HepG2 (cell line): ENCODE data around the gene RPGRIP1. TPM values are rescaled to one million over a fixed set of nuclear protein-coding genes. Genes with fewer than 3 reads are reported as not detected.

Experiments used
- CHD4 ChIP-seq: fragments of 200-600 bp; sonication (generic); IDR thresholded peaks from 2 replicates; pipeline ENCODE4 v1.7.0; 2017; ENCODE audit warnings: mild to moderate bottlenecking, low read length, borderline replicate concordance
- CREB1 ChIP-seq, 2 experiments: fragments of 450-650 bp in 1 of 2; IDR thresholded peaks; 2 replicates each; pipeline ENCODE4 v1.6.1; 2016 to 2017; ENCODE audit warnings: control low read depth in 1 of 2, mild to moderate bottlenecking in 1 of 2, missing compliant biosample characterization in 1 of 2, missing genetic modification characterization in 1 of 2
- DRAP1 ChIP-seq: IDR thresholded peaks from 2 replicates; pipeline ENCODE4 v1.6.1; 2016; ENCODE audit warnings: missing genetic modification reagents, missing compliant biosample characterization
- GATAD2A ChIP-seq: IDR thresholded peaks from 2 replicates; pipeline ENCODE4 v1.6.1; 2016
- GMEB2 ChIP-seq: IDR thresholded peaks from 2 replicates; pipeline ENCODE4 v1.6.1; 2016; ENCODE audit warnings: missing biosample characterization, missing genetic modification reagents, low read depth
- MXI1 ChIP-seq: IDR thresholded peaks from 3 replicates; pipeline ENCODE4 v1.6.1; 2012; ENCODE audit warnings: low read depth, low read length, inconsistent platforms, borderline replicate concordance
- PLRG1 ChIP-seq: fragments of 450-650 bp; conservative IDR thresholded peaks from 2 replicates; pipeline ENCODE4 v1.6.1; 2016
- RAD21 ChIP-seq: fragments of 450-650 bp; formaldehyde crosslinking; IDR thresholded peaks from 2 replicates; pipeline ENCODE4 v1.5.0; 2020; ENCODE audit warnings: mild to moderate bottlenecking
- SALL1 ChIP-seq: sonication (generic); formaldehyde crosslinking; IDR thresholded peaks from 2 replicates; pipeline ENCODE4 v1.8.0; 2022; ENCODE audit warnings: mild to moderate bottlenecking, missing genetic modification reagents
- STAG1 ChIP-seq: sonication (generic); formaldehyde crosslinking; IDR thresholded peaks from 2 replicates; pipeline ENCODE4 v1.4.0; 2020; ENCODE audit warnings: missing genetic modification reagents
- ZNF274 ChIP-seq: sonication (generic); formaldehyde crosslinking; IDR thresholded peaks from 2 replicates; pipeline ENCODE4 v1.5.1; 2020; ENCODE audit warnings: mild to moderate bottlenecking, missing genetic modification reagents
- ZNF33B ChIP-seq: sonication (generic); formaldehyde crosslinking; IDR thresholded peaks from 2 replicates; pipeline ENCODE4 v1.5.1; 2020; ENCODE audit warnings: mild to moderate bottlenecking, missing genetic modification reagents
- ZNF574 ChIP-seq: sonication (generic); formaldehyde crosslinking; IDR thresholded peaks from 2 replicates; pipeline ENCODE4 v1.4.0; 2020; ENCODE audit warnings: missing genetic modification reagents
- ZNF678 ChIP-seq: sonication (generic); formaldehyde crosslinking; IDR thresholded peaks from 2 replicates; pipeline ENCODE4 v1.4.0; 2020; ENCODE audit warnings: mild to moderate bottlenecking, missing genetic modification reagents
- ZNF709 ChIP-seq: sonication (generic); formaldehyde crosslinking; IDR thresholded peaks from 2 replicates; pipeline ENCODE4 v1.5.0; 2020; ENCODE audit warnings: mild to moderate bottlenecking, missing genetic modification reagents
- ZNF792 ChIP-seq: IDR thresholded peaks from 2 replicates; pipeline ENCODE4 v1.6.1; 2016
- ZNF879 ChIP-seq: sonication (generic); formaldehyde crosslinking; IDR thresholded peaks from 2 replicates; pipeline ENCODE4 v1.8.1; 2023; ENCODE audit warnings: missing genetic modification reagents
- polyA plus RNA-seq, 8 experiments: library from polyadenylated mRNA; depleted of rRNA in 3 of 8; stranded (reverse) in 7 of 8; unstranded in 1 of 8; fragments of >200 nt; fragmentation: Illumina TruSeq in 4 of 8; extraction: Trizol in 4 of 8; gene quantifications; 2 replicates each; pipeline versions ENCODE4 v1.2.1 to v1.2.3, GENCODE V29; 2011 to 2016; ENCODE audit warnings: low read depth in 4 of 8, missing spikeins in 1 of 8, mixed read lengths in 1 of 8; ENCODE audit not compliant: insufficient read depth in 1 of 8
- total RNA-seq, 5 experiments: library from RNA; depleted of rRNA; stranded (reverse); fragments of >200 nt; fragmentation: Illumina TruSeq; extraction: Trizol; gene quantifications; 2 replicates each; pipeline ENCODE4 v1.2.3, GENCODE V29; 2016; ENCODE audit warnings: low read depth in 1 of 5
- TF ChIP-seq, protein P1 (sequence below): sonication (generic); formaldehyde crosslinking; IDR thresholded peaks from 2 replicates; pipeline ENCODE4 v1.9.0; 2021; ENCODE audit warnings: missing genetic modification reagents, borderline replicate concordance
- TF ChIP-seq, protein P2 (sequence below): sonication (generic); formaldehyde crosslinking; IDR thresholded peaks from 2 replicates; pipeline ENCODE4 v1.5.1; 2020; ENCODE audit warnings: mild to moderate bottlenecking, missing genetic modification reagents, moderate library complexity

Gene RPGRIP1
- total and polyA plus RNA-seq, 2 of the 13 experiments (the other 11 are each of a cell fraction or from before 2014, with no cell fraction given): 0.13 to 1.1 TPM

DNA sequence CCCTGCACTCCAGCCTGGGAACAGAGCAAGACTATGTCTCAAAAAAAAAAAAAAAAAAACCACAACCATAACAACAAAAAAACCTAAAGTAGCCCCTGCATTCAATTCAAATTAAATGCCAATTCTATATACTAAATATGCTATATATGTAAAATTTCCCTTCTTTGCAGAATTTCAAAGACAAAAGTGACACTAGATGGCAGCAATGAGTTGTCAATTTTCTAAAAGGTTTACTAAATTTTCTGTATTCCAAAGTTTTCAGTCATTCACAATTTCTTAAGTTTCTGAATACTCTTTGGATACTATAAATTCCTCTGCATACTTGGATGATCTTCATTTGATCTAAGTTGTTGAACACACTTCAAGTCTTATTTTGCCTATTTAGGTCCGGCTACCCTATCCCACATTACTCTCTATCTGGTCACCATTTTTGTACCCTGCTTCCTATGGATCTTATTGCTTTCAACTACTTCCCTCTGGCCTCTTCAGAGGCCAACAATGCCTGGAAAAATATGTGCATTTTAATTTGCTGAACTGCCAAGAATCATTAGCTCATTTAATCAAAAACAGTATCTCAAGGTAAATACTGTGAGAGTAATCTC is 38.6 kb upstream of the RPGRIP1 start (continued):
- TF ChIP-seq, protein P1, sequence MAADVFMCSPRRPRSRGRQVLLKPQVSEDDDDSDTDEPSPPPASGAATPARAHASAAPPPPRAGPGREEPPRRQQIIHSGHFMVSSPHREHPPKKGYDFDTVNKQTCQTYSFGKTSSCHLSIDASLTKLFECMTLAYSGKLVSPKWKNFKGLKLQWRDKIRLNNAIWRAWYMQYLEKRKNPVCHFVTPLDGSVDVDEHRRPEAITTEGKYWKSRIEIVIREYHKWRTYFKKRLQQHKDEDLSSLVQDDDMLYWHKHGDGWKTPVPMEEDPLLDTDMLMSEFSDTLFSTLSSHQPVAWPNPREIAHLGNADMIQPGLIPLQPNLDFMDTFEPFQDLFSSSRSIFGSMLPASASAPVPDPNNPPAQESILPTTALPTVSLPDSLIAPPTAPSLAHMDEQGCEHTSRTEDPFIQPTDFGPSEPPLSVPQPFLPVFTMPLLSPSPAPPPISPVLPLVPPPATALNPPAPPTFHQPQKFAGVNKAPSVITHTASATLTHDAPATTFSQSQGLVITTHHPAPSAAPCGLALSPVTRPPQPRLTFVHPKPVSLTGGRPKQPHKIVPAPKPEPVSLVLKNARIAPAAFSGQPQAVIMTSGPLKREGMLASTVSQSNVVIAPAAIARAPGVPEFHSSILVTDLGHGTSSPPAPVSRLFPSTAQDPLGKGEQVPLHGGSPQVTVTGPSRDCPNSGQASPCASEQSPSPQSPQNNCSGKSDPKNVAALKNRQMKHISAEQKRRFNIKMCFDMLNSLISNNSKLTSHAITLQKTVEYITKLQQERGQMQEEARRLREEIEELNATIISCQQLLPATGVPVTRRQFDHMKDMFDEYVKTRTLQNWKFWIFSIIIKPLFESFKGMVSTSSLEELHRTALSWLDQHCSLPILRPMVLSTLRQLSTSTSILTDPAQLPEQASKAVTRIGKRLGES (CRISPR knock-in tag): no peak
- TF ChIP-seq ZNF678 (CRISPR knock-in tag) (no peak), DRAP1 (CRISPR knock-in tag) (no peak), ZNF709 (CRISPR knock-in tag) (no peak), MXI1 (no peak), ZNF274 (no peak), GATAD2A (0 out of 2 replicates have a peak, but pooled peaks have one; percentile 8), ZNF33B (CRISPR knock-in tag) (no peak), CHD4 (0 out of 2 replicates have a peak, but pooled peaks have one; percentile 48), ZNF792 (CRISPR knock-in tag) (no peak), STAG1 (CRISPR knock-in tag) (peak; percentile 33), CREB1 (IDR thresholded peaks at IDR 0.05) (no peak), CREB1 (CRISPR knock-in tag; IDR thresholded peaks at IDR 0.05) (0 out of 2 replicates have a peak, but pooled peaks have one; percentile 11), ZNF879 (CRISPR knock-in tag) (no peak), ZNF574 (CRISPR knock-in tag) (no peak), SALL1 (CRISPR knock-in tag) (no peak), GMEB2 (CRISPR knock-in tag) (no peak), RAD21 (CRISPR knock-in tag) (0 out of 2 replicates have a peak, but pooled peaks have one; percentile 20), PLRG1 (no peak)
- TF ChIP-seq, protein P2, sequence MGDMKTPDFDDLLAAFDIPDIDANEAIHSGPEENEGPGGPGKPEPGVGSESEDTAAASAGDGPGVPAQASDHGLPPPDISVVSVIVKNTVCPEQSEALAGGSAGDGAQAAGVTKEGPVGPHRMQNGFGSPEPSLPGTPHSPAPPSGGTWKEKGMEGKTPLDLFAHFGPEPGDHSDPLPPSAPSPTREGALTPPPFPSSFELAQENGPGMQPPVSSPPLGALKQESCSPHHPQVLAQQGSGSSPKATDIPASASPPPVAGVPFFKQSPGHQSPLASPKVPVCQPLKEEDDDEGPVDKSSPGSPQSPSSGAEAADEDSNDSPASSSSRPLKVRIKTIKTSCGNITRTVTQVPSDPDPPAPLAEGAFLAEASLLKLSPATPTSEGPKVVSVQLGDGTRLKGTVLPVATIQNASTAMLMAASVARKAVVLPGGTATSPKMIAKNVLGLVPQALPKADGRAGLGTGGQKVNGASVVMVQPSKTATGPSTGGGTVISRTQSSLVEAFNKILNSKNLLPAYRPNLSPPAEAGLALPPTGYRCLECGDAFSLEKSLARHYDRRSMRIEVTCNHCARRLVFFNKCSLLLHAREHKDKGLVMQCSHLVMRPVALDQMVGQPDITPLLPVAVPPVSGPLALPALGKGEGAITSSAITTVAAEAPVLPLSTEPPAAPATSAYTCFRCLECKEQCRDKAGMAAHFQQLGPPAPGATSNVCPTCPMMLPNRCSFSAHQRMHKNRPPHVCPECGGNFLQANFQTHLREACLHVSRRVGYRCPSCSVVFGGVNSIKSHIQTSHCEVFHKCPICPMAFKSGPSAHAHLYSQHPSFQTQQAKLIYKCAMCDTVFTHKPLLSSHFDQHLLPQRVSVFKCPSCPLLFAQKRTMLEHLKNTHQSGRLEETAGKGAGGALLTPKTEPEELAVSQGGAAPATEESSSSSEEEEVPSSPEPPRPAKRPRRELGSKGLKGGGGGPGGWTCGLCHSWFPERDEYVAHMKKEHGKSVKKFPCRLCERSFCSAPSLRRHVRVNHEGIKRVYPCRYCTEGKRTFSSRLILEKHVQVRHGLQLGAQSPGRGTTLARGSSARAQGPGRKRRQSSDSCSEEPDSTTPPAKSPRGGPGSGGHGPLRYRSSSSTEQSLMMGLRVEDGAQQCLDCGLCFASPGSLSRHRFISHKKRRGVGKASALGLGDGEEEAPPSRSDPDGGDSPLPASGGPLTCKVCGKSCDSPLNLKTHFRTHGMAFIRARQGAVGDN: no peak
